B cell (primary cell): ENCODE results near the gene FMNL2. TPM values are rescaled to one million over a fixed set of nuclear protein-coding genes. Genes with fewer than 3 reads are reported as not detected.

Experiments used
- ATAC-seq: fragments of 200-7000 bp; cut with Tn5 transposase; one replicate; pipeline ENCODE4 v1.10.0; 2021; ENCODE audit warnings: low read depth, mild to moderate bottlenecking, moderate number of reproducible peaks, moderate library complexity
- CTCF ChIA-PET: fragments of 350-600 bp; sonication (Branson Sonifier 250); formaldehyde crosslinking; loops from one replicate; lab custom pipeline; 2021; ENCODE audit warnings: antibody characterized with exemption, inconsistent platforms; lab: Charles Lee
- POLR2A ChIA-PET: fragments of 350-600 bp; sonication (Branson Sonifier 250); formaldehyde crosslinking; loops from one replicate; lab custom pipeline; 2021; ENCODE audit warnings: antibody characterized with exemption; lab: Charles Lee
- DNase-seq: peaks from one replicate; pipeline ENCODE4 v3.0.0; 2013
- H2AFZ ChIP-seq: 2 replicates; pipeline ENCODE4 v1.6.1; 2012; ENCODE audit warnings: mild to moderate bottlenecking, low read depth, low read length; ENCODE audit not compliant: insufficient read depth, poor library complexity, severe bottlenecking
- H3K27ac ChIP-seq, 2 donors: 1 replicate in 1 of 2; 2 replicates in 1 of 2; pipeline ENCODE4 v1.5.1; 2012 to 2013; ENCODE audit warnings: low read length in 2 of 2, mild to moderate bottlenecking in 2 of 2, moderate library complexity in 1 of 2
- H3K27me3 ChIP-seq, 4 experiments: fragments of 200-600 bp in 1 of 4; sonication (generic) in 1 of 4; replicated peaks in 1 of 4; 1 replicate in 2 of 4; 2 replicates in 2 of 4; pipeline versions ENCODE4 v1.6.1 to v1.7.0; 2013 to 2016; ENCODE audit warnings: low read length in 3 of 4, mild to moderate bottlenecking in 2 of 4, mixed read lengths in 1 of 4, moderate library complexity in 1 of 4; ENCODE audit not compliant: insufficient read depth in 4 of 4, control insufficient read depth in 3 of 4; ENCODE audit errors: control extremely low read depth in 1 of 4
- H3K36me3 ChIP-seq, 2 experiments: replicated peaks in 1 of 2; 1 replicate in 1 of 2; 2 replicates in 1 of 2; pipeline versions ENCODE4 v1.6.1 to v1.7.1; 2013; ENCODE audit warnings: low read length in 1 of 2; ENCODE audit not compliant: insufficient read depth in 2 of 2, control insufficient read depth in 1 of 2; ENCODE audit errors: control extremely low read depth in 1 of 2, extremely low read depth in 1 of 2
- H3K4me1 ChIP-seq, 2 donors: fragments of 200-600 bp in 1 of 2; sonication (generic) in 1 of 2; 1 replicate in 1 of 2; 2 replicates in 1 of 2; pipeline versions ENCODE4 v1.5.1 to v1.6.1; 2013 to 2017; ENCODE audit warnings: low read length in 2 of 2; ENCODE audit not compliant: control insufficient read depth in 2 of 2, insufficient read depth in 2 of 2
- H3K4me2 ChIP-seq: replicated peaks from 2 replicates; pipeline ENCODE3; 2012; ENCODE audit warnings: mild to moderate bottlenecking, low read depth, low read length; ENCODE audit not compliant: poor library complexity, severe bottlenecking
- H3K4me3 ChIP-seq, 5 experiments: fragments of 200-600 bp in 1 of 5; sonication (generic) in 1 of 5; 1 replicate in 3 of 5; 2 replicates in 2 of 5; pipeline versions ENCODE4 v1.5.1 to v1.7.0; 2011 to 2016; ENCODE audit warnings: low read length in 4 of 5, mild to moderate bottlenecking in 4 of 5, low read depth in 2 of 5, control low read depth in 1 of 5, moderate library complexity in 1 of 5; ENCODE audit not compliant: insufficient read depth in 1 of 5; ENCODE audit errors: control extremely low read depth in 1 of 5, extremely low read depth in 1 of 5
- H3K79me2 ChIP-seq: fragments of 200-600 bp; sonication (generic); one replicate; pipeline ENCODE4 v1.6.0; 2016; ENCODE audit warnings: low read length; ENCODE audit not compliant: control insufficient read depth, insufficient read depth
- H3K9ac ChIP-seq: fragments of 200-600 bp; sonication (generic); 2 replicates; pipeline ENCODE4 v1.6.1; 2017; ENCODE audit warnings: mild to moderate bottlenecking, low read length, moderate library complexity
- H3K9me3 ChIP-seq, 3 donors: one replicate each; pipeline versions ENCODE4 v1.6.1 to v1.7.1; 2013; ENCODE audit warnings: low read length in 2 of 3; ENCODE audit not compliant: control insufficient read depth in 2 of 3, insufficient read depth in 1 of 3; ENCODE audit errors: control extremely low read depth in 1 of 3
- H4K20me1 ChIP-seq: 2 replicates; pipeline ENCODE4 v1.6.0; 2012; ENCODE audit warnings: mild to moderate bottlenecking, low read length; ENCODE audit not compliant: insufficient read depth, control insufficient read depth, poor library complexity, severe bottlenecking
- H3K27ac Mint-ChIP-seq: one replicate; pipeline ENCODE4 v1.8.0; 2021; ENCODE audit warnings: mixed read lengths
- H3K27me3 Mint-ChIP-seq: one replicate; pipeline ENCODE4 v1.8.0; 2021; ENCODE audit warnings: mixed read lengths
- H3K4me1 Mint-ChIP-seq: one replicate; pipeline ENCODE4 v1.8.0; 2021; ENCODE audit warnings: mixed read lengths
- H3K4me3 Mint-ChIP-seq: one replicate; pipeline ENCODE4 v1.8.0; 2021; ENCODE audit warnings: mixed read lengths
- H3K9me3 Mint-ChIP-seq: one replicate; pipeline ENCODE4 v1.8.0; 2022; ENCODE audit warnings: mixed read lengths; ENCODE audit not compliant: insufficient read depth
- EZH2 ChIP-seq: IDR thresholded peaks from 2 replicates; pipeline ENCODE4 v1.6.1; 2012; ENCODE audit warnings: borderline replicate concordance, low read depth, mild to moderate bottlenecking, moderate library complexity, low read length; ENCODE audit not compliant: insufficient read depth, poor library complexity, severe bottlenecking
- whole genome bisulfite sequencing: methylation state at CpG from one replicate; pipeline ENCODE4 v1.1.5; 2013; ENCODE audit warnings: missing lambda C conversion rate; ENCODE audit not compliant: insufficient coverage; 5-methylcytosine and 5-hydroxymethylcytosine counted together
- intact Hi-C: fragments of 100-400 bp; cut with micrococcal nuclease; formaldehyde crosslinking; loops from one replicate; pipeline ENCODE4 v1.10.0; 2022
- polyA plus RNA-seq: library from polyadenylated mRNA; depleted of rRNA; stranded (reverse); fragments of >200 nt; gene quantifications from 2 replicates; pipeline ENCODE4 v1.2.3, GENCODE V29; 2012
- total RNA-seq, 2 donors: library from RNA; stranded (reverse); fragments of 120-200 nt in 1 of 2; gene quantifications; 1 replicate in 1 of 2; 2 replicates in 1 of 2; pipeline versions ENCODE4 v1.2.3 to v1.2.4, GENCODE V29; 2013 to 2022
- TF ChIP-seq, protein P1 (sequence below): fragments of 200-600 bp; IDR thresholded peaks from one replicate; pipeline ENCODE4 v1.8.0; 2022; ENCODE audit warnings: antibody characterized with exemption, mild to moderate bottlenecking

Gene FMNL2
- total and polyA plus RNA-seq, 2 donors (not counting 1 experiment from before 2014, with no cell fraction given): 0.73 to 8.8 TPM

DNA sequence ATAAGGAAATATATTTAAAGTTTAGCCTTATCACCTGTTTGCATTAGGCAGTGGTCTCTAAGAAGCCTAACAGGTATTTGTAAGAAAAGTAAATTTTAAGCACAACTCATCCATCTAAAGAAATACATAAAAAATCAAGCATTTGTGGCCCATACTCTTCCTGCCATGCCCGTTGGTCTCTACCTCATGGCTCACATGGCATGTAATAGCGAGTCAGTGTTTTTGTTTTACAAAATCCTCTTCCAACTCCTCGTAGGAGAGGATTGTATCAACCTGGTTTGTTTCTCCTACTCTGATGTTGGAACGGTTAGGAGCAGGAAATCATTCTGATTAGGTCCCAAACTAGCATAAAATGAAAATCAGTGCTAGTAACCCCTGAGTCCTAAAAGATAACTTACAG is 91.8 kb downstream of the FMNL2 start:
- no peaks in the 10 kb centered on the region for H3K79me2 ChIP-seq
- H3K27ac ChIP-seq: no peak overlapping the region
- CTCF ChIA-PET: no interaction called here

GRCh38 chr2:152427902-152428301 is 92.9 kb downstream of the FMNL2 start:
- TF ChIP-seq, protein P1, sequence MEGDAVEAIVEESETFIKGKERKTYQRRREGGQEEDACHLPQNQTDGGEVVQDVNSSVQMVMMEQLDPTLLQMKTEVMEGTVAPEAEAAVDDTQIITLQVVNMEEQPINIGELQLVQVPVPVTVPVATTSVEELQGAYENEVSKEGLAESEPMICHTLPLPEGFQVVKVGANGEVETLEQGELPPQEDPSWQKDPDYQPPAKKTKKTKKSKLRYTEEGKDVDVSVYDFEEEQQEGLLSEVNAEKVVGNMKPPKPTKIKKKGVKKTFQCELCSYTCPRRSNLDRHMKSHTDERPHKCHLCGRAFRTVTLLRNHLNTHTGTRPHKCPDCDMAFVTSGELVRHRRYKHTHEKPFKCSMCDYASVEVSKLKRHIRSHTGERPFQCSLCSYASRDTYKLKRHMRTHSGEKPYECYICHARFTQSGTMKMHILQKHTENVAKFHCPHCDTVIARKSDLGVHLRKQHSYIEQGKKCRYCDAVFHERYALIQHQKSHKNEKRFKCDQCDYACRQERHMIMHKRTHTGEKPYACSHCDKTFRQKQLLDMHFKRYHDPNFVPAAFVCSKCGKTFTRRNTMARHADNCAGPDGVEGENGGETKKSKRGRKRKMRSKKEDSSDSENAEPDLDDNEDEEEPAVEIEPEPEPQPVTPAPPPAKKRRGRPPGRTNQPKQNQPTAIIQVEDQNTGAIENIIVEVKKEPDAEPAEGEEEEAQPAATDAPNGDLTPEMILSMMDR: no peak
- TF ChIP-seq EZH2: no peak
- Mint-ChIP-seq H3K27me3 (no peaks in the 10 kb centered on the region), H3K9me3 (no peaks in the 10 kb centered on the region), H3K4me1 (peaks cover 10% of the 10 kb centered on the region), H3K27ac (no peak overlapping the region), H3K4me3 (no peak overlapping the region)
- no peak overlapping the region for H3K27ac ChIP-seq
- DNase-seq (no peak), ATAC-seq (no peak)
- no peak overlapping the region for H3K4me2 ChIP-seq
- H3K4me3 ChIP-seq: no peak overlapping the region
- H4K20me1 ChIP-seq: no peaks in the 10 kb centered on the region
- CTCF ChIA-PET: no interaction called here
- H3K9me3 ChIP-seq: no peaks in the 10 kb centered on the region
- H3K36me3 ChIP-seq: no peaks in the 10 kb centered on the region
- H3K27me3 ChIP-seq: no peaks in the 10 kb centered on the region
- no peak overlapping the region for H2AFZ ChIP-seq
- H3K9ac ChIP-seq: no peak overlapping the region
- POLR2A ChIA-PET: no interaction called here
- H3K4me1 ChIP-seq: peaks cover 0 to 4% of the 10 kb centered on the region in 2 donors
- intact Hi-C loops: no loop called here
- no peaks in the 10 kb centered on the region for H3K79me2 ChIP-seq
- no CpG with 5 or more reads among the region's 1 CpG for WGBS

More for the DNA sequence above, 91.8 kb downstream of the FMNL2 start:
- H3K27me3 ChIP-seq: no peaks in the 10 kb centered on the region
- Mint-ChIP-seq H3K4me3 (no peak overlapping the region), H3K4me1 (peaks cover 7% of the 10 kb centered on the region), H3K9me3 (no peaks in the 10 kb centered on the region), H3K27ac (no peak overlapping the region), H3K27me3 (no peaks in the 10 kb centered on the region)
- no peaks in the 10 kb centered on the region for H3K9me3 ChIP-seq
- ATAC-seq (no peak), DNase-seq (no peak)
- no CpG with 5 or more reads among the region's 4 CpGs for WGBS
- TF ChIP-seq, protein P1: no peak
- no peak for TF ChIP-seq EZH2
- H3K4me2 ChIP-seq: no peak overlapping the region
- intact Hi-C loops: no loop called here
- H3K4me1 ChIP-seq: no peaks in the 10 kb centered on the region
- no peak overlapping the region for H3K9ac ChIP-seq
- H2AFZ ChIP-seq: no peak overlapping the region
- H4K20me1 ChIP-seq: no peaks in the 10 kb centered on the region
- no peak overlapping the region for H3K4me3 ChIP-seq
- no peaks in the 10 kb centered on the region for H3K36me3 ChIP-seq
- POLR2A ChIA-PET: no interaction called here
